RWPE2 (cell line): ENCODE data around the gene LRRC2.

Experiments
- ATAC-seq: fragments of 200-7000 bp; cut with Tn5 transposase; 3 replicates; pipeline ENCODE4 v1.9.1; 2021; ENCODE audit warnings: low read depth
- DNase-seq: peaks from one replicate; pipeline ENCODE4 v3.0.0-alpha.2; 2020; ENCODE audit warnings: low spot score
- H3K27ac ChIP-seq: fragments of 450-650 bp; 2 replicates; pipeline ENCODE4 v1.5.1; 2017; ENCODE audit warnings: mild to moderate bottlenecking; ENCODE audit not compliant: poor library complexity, severe bottlenecking
- H3K27me3 ChIP-seq: fragments of 250-450 bp; sonication (Bioruptor Pico); 2 replicates; pipeline ENCODE4 v1.5.1; 2021; ENCODE audit warnings: mild to moderate bottlenecking, moderate library complexity; ENCODE audit not compliant: insufficient read depth, poor library complexity, severe bottlenecking
- H3K36me3 ChIP-seq: fragments of 250-450 bp; sonication (Bioruptor Pico); 2 replicates; pipeline ENCODE4 v1.5.1; 2020; ENCODE audit warnings: low read depth, mild to moderate bottlenecking, moderate library complexity
- H3K4me1 ChIP-seq: fragments of 250-450 bp; sonication (Bioruptor Pico); 2 replicates; pipeline ENCODE4 v1.5.1; 2021; ENCODE audit warnings: mild to moderate bottlenecking, moderate library complexity; ENCODE audit not compliant: insufficient read depth, poor library complexity, severe bottlenecking
- H3K4me3 ChIP-seq: fragments of 250-450 bp; sonication (Bioruptor Pico); 2 replicates; pipeline ENCODE4 v1.5.1; 2021; ENCODE audit warnings: mild to moderate bottlenecking, moderate library complexity; ENCODE audit not compliant: severe bottlenecking
- H3K9me3 ChIP-seq: fragments of 250-450 bp; sonication (Bioruptor Pico); 2 replicates; pipeline ENCODE4 v1.5.1; 2021; ENCODE audit warnings: mild to moderate bottlenecking, moderate library complexity; ENCODE audit not compliant: severe bottlenecking
- CTCF ChIP-seq: fragments of 450-650 bp; IDR thresholded peaks from one replicate; pipeline ENCODE4 v1.5.1; 2017; ENCODE audit warnings: mild to moderate bottlenecking, moderate library complexity; ENCODE audit not compliant: poor library complexity, severe bottlenecking

Gene LRRC2

GRCh38 chr3:46561511-46561910 lies 4.6 kb downstream of the LRRC2 start:
- no peak overlapping the region for H3K27ac ChIP-seq
- ATAC-seq: no peak

GRCh38 chr3:46559091-46559704 lies 6.9 kb downstream of the LRRC2 start:
- Histone ChIP-seq H3K9me3 (peaks cover 2% of the 10 kb centered on the region), H3K4me1 (peaks cover 15% of the 10 kb centered on the region), H3K36me3 (no peaks in the 10 kb centered on the region), H3K4me3 (no peak overlapping the region), H3K27me3 (no peaks in the 10 kb centered on the region), H3K27ac (peak overlapping the region; percentile 97)
- DNase-seq: no peak
- no peak for ATAC-seq
- no peak for TF ChIP-seq CTCF

More at GRCh38 chr3:46561511-46561910, 4.6 kb downstream of the LRRC2 start:
- Histone ChIP-seq H3K9me3 (no peaks in the 10 kb centered on the region), H3K4me1 (peaks cover 15% of the 10 kb centered on the region), H3K36me3 (no peaks in the 10 kb centered on the region), H3K27me3 (no peaks in the 10 kb centered on the region), H3K4me3 (no peak overlapping the region)
- DNase-seq: no peak
- no peak for TF ChIP-seq CTCF

GRCh38 chr3:46558184-46559043 lies 7.7 kb downstream of the LRRC2 start:
- peak overlapping the region; percentile 97 for H3K27ac ChIP-seq
- no peaks in the 10 kb centered on the region for H3K36me3 ChIP-seq
- H3K27me3 ChIP-seq: no peaks in the 10 kb centered on the region
- DNase-seq (peak; percentile 85), ATAC-seq (peak; percentile 93)
- H3K4me3 ChIP-seq: peak overlapping the region; percentile 30
- peak; percentile 88 for TF ChIP-seq CTCF
- H3K9me3 ChIP-seq: peaks cover 2% of the 10 kb centered on the region
- peaks cover 15% of the 10 kb centered on the region for H3K4me1 ChIP-seq

GRCh38 chr3:46557814-46558183 lies 8.3 kb downstream of the LRRC2 start:
- Histone ChIP-seq H3K36me3 (no peaks in the 10 kb centered on the region), H3K4me1 (peaks cover 15% of the 10 kb centered on the region), H3K9me3 (peaks cover 2% of the 10 kb centered on the region), H3K27ac (peak overlapping the region; percentile 97), H3K4me3 (no peak overlapping the region), H3K27me3 (no peaks in the 10 kb centered on the region)
- no peak for DNase-seq
- ATAC-seq: no peak; the same call in 2 of the 3 replicates
- no peak for TF ChIP-seq CTCF
